Smooth muscle cell (in vitro differentiated cells): ENCODE measurements around the gene LASP1. TPM values are rescaled to one million over a fixed set of nuclear protein-coding genes. Genes with fewer than 3 reads are reported as not detected.

Experiments
- DNase-seq: peaks from one replicate; lab custom pipeline; 2025; ENCODE audit not compliant: unreplicated experiment; lab: John Stamatoyannopoulos, UW
- H2AFZ ChIP-seq: fragments of 200-600 bp; sonication (generic); 2 replicates; pipeline ENCODE4 v1.6.0; 2016; ENCODE audit warnings: antibody characterized with exemption, low read depth, mild to moderate bottlenecking
- H3F3A ChIP-seq: fragments of 200-600 bp; sonication (generic); 2 replicates; pipeline ENCODE4 v1.6.0; 2017; ENCODE audit warnings: antibody characterized with exemption, low read depth
- H3K27ac ChIP-seq: fragments of 200-600 bp; sonication (generic); 2 replicates; pipeline ENCODE4 v1.5.1; 2016; ENCODE audit warnings: low read depth, mild to moderate bottlenecking
- H3K27me3 ChIP-seq: fragments of 200-600 bp; sonication (generic); 2 replicates; pipeline ENCODE4 v1.6.1; 2016; ENCODE audit warnings: low read depth, mild to moderate bottlenecking
- H3K36me3 ChIP-seq: fragments of 200-600 bp; sonication (generic); 2 replicates; pipeline ENCODE4 v1.5.1; 2016; ENCODE audit warnings: low read depth
- H3K4me1 ChIP-seq: fragments of 200-600 bp; sonication (generic); 2 replicates; pipeline ENCODE4 v1.5.1; 2016; ENCODE audit warnings: low read depth
- H3K4me2 ChIP-seq: fragments of 200-600 bp; sonication (generic); 2 replicates; pipeline ENCODE4 v1.6.0; 2016; ENCODE audit warnings: mild to moderate bottlenecking
- H3K4me3 ChIP-seq: fragments of 200-600 bp; sonication (generic); 2 replicates; pipeline ENCODE4 v1.5.1; 2016; ENCODE audit warnings: mild to moderate bottlenecking
- H3K79me2 ChIP-seq: fragments of 200-600 bp; sonication (generic); 2 replicates; pipeline ENCODE4 v1.6.0; 2016; ENCODE audit warnings: low read depth, mild to moderate bottlenecking
- H3K9ac ChIP-seq: fragments of 200-600 bp; sonication (generic); 2 replicates; pipeline ENCODE4 v1.6.0; 2016; ENCODE audit warnings: low read depth
- H3K9me3 ChIP-seq: fragments of 200-600 bp; sonication (generic); replicated peaks from 2 replicates; pipeline ENCODE4 v1.5.1; 2016; ENCODE audit warnings: low read depth
- H4K20me1 ChIP-seq: fragments of 200-600 bp; sonication (generic); 2 replicates; pipeline ENCODE4 v1.6.0; 2016; ENCODE audit warnings: low read depth
- CTCF ChIP-seq: fragments of 200-600 bp; sonication (generic); IDR thresholded peaks from 2 replicates; pipeline ENCODE4 v1.5.1; 2017; ENCODE audit warnings: borderline replicate concordance, mild to moderate bottlenecking, antibody characterized with exemption; ENCODE audit not compliant: insufficient read depth, poor library complexity, severe bottlenecking
- WGBS: methylation state at CpG from one replicate; pipeline ENCODE4 v1.1.7; 2016; ENCODE audit warnings: low lambda C conversion rate; 5-methylcytosine and 5-hydroxymethylcytosine counted together
- polyA plus RNA-seq: library from polyadenylated mRNA; unstranded; fragments of >200 nt; fragmentation: Nextera tagmentation; extraction: Ambion mirVana; gene quantifications from 2 replicates; pipeline ENCODE4 v1.2.1, GENCODE V29; 2016
- total RNA-seq: library from RNA; depleted of rRNA; stranded (reverse); fragments of >200 nt; gene quantifications from 2 replicates; pipeline ENCODE4 v1.2.3, GENCODE V29; 2014

LASP1 gene
- total and polyA plus RNA-seq, 2 experiments from 2014 or later = 130 to 133 TPM

- no peak overlapping the region for H2AFZ ChIP-seq
- H3K27me3 ChIP-seq = no peaks in the 10 kb centered on the region
- no peak for TF ChIP-seq CTCF
- peaks cover 25% of the 10 kb centered on the region for H3F3A ChIP-seq
- H3K9me3 ChIP-seq = no peaks in the 10 kb centered on the region
- peaks cover 14% of the 10 kb centered on the region for H3K4me1 ChIP-seq
- H3K79me2 ChIP-seq = no peaks in the 10 kb centered on the region
- no peaks in the 10 kb centered on the region for H3K36me3 ChIP-seq
- no peak overlapping the region for H3K4me2 ChIP-seq
- no peak overlapping the region for H3K9ac ChIP-seq
- H3K4me3 ChIP-seq = no peak overlapping the region
- WGBS = 64% methylated on average over 9 of the region's 9 CpGs
- DNase-seq = no peak
- H3K27ac ChIP-seq = peak overlapping the region; percentile 7
- peaks cover 65% of the 10 kb centered on the region for H4K20me1 ChIP-seq
Observed at GRCh38 chr17:38920374-38921291, 50.8 kb downstream of the LASP1 start.

- H3K27ac ChIP-seq = no peak overlapping the region
- peaks cover 24% of the 10 kb centered on the region for H3K4me1 ChIP-seq
- no peak for TF ChIP-seq CTCF
- H3K4me3 ChIP-seq = no peak overlapping the region
- no peak overlapping the region for H3K4me2 ChIP-seq
- H2AFZ ChIP-seq = no peak overlapping the region
- H3K27me3 ChIP-seq = no peaks in the 10 kb centered on the region
- WGBS = 87% methylated on average over 13 of the region's 13 CpGs
- peaks cover 23% of the 10 kb centered on the region for H3F3A ChIP-seq
- no peaks in the 10 kb centered on the region for H3K36me3 ChIP-seq
- H3K79me2 ChIP-seq = no peaks in the 10 kb centered on the region
- peaks cover 52% of the 10 kb centered on the region for H4K20me1 ChIP-seq
- no peak for DNase-seq
- H3K9me3 ChIP-seq = no peaks in the 10 kb centered on the region
- no peak overlapping the region for H3K9ac ChIP-seq
Observed at GRCh38 chr17:38921756-38922411, 52.0 kb downstream of the LASP1 start.

- Histone ChIP-seq H3K27me3 (no peaks in the 10 kb centered on the region), H3K9ac (no peak overlapping the region), H3K79me2 (no peaks in the 10 kb centered on the region), H3K27ac (no peak overlapping the region), H4K20me1 (peaks cover 44% of the 10 kb centered on the region), H3K4me1 (peaks cover 24% of the 10 kb centered on the region), H2AFZ (no peak overlapping the region), H3K4me2 (no peak overlapping the region), H3F3A (peaks cover 23% of the 10 kb centered on the region), H3K9me3 (no peaks in the 10 kb centered on the region), H3K4me3 (no peak overlapping the region), H3K36me3 (no peaks in the 10 kb centered on the region)
- TF ChIP-seq CTCF = no peak
- no peak for DNase-seq
- 76% methylated on average over 6 of the region's 6 CpGs for WGBS
Observed at GRCh38 chr17:38922538-38923297, 52.9 kb downstream of the LASP1 start.
